HG02870 (cell line): Measurements from ENCODE around the gene RHEB.
A peak's percentile ranks its signal among the peaks of the same experiment; 100 is the strongest.

ENCODE experiments used
- ATAC-seq: cut with Tn5 transposase; IDR thresholded peaks from one replicate; pipeline ENCODE4 v1.9.1; 2021; ENCODE audit warnings: mild to moderate bottlenecking, moderate library complexity; ENCODE audit not compliant: unreplicated experiment

RHEB gene

GRCh38 chr7:151504715-151505326 lies 14.9 kb downstream of the RHEB start:
- ATAC-seq: no peak

- ATAC-seq: no peak
Measured at GRCh38 chr7:151503902-151504714, 15.6 kb downstream of the RHEB start.

- ATAC-seq: no peak
Measured at GRCh38 chr7:151501676-151502075, 18.0 kb downstream of the RHEB start.

- no peak for ATAC-seq
Measured at GRCh38 chr7:151498495-151498894, 21.2 kb downstream of the RHEB start.

- ATAC-seq: no peak
Measured at GRCh38 chr7:151497306-151497871, 22.3 kb downstream of the RHEB start.

- no peak for ATAC-seq
Measured at GRCh38 chr7:151495360-151495759, 24.3 kb downstream of the RHEB start.

- no peak for ATAC-seq
Measured at GRCh38 chr7:151494298-151495284, 25.1 kb downstream of the RHEB start.

- no peak for ATAC-seq
Measured at GRCh38 chr7:151493083-151493482, 26.6 kb downstream of the RHEB start.

GRCh38 chr7:151491859-151492258 lies 27.8 kb downstream of the RHEB start:
- ATAC-seq: no peak

GRCh38 chr7:151490456-151491105 lies 29.1 kb downstream of the RHEB start:
- ATAC-seq: no peak

GRCh38 chr7:151489498-151489897 lies 30.2 kb downstream of the RHEB start:
- ATAC-seq: no peak

- no peak for ATAC-seq
Measured at GRCh38 chr7:151488096-151488495, 31.6 kb downstream of the RHEB start.

GRCh38 chr7:151487228-151487627 lies 32.5 kb downstream of the RHEB start:
- no peak for ATAC-seq

GRCh38 chr7:151486074-151486473 lies 33.6 kb downstream of the RHEB start:
- no peak for ATAC-seq

GRCh38 chr7:151484971-151485707 lies 34.6 kb downstream of the RHEB start:
- ATAC-seq: peak; percentile 79

GRCh38 chr7:151483711-151483983 lies 36.0 kb downstream of the RHEB start:
- ATAC-seq: no peak

- no peak for ATAC-seq
Measured at GRCh38 chr7:151482883-151483710, 36.6 kb downstream of the RHEB start.

- ATAC-seq: no peak
Measured at GRCh38 chr7:151481650-151482505, 37.8 kb downstream of the RHEB start.
